Measurements from ENCODE around the gene ANKS1B. TPM values are rescaled to one million over a fixed set of nuclear protein-coding genes. Genes with fewer than 3 reads are reported as not detected.

Gene ANKS1B
- total RNA-seq, 1 experiment from 2014 or later, result 0.54 TPM

DNA sequence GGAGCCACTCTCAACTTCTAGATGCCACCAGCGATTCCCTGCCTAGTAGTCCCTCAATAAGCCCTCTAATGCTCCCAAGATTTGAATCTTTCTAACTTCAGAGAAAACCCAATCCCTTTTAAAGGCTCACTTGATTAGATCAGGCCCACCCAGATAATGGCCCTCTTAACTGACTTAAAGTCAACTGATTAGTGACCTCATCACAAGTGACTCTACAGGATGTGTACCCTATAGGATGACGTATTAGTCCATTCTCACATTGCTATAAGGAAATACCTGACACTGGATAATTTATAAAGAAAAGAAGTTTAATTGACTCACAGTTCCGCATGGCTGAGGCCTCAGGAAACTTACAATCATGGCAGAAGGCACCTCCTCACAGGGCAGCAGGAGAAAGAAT, 49.1 kb downstream of the ANKS1B start:
- intact Hi-C loops (cut with micrococcal nuclease), result no loop called here
- Histone ChIP-seq H2AFZ (ENCODE audit: low read depth, low read length, poor library complexity, severe bottlenecking) (no peak overlapping the region), H3K4me2 (ENCODE audit: low read length) (no peak overlapping the region), H3K9me3 (ENCODE audit: control insufficient read depth in 1 of 2, insufficient read depth in 1 of 2, low read depth in 1 of 2, low read length in 2 of 2) (no peaks in the 10 kb centered on the region), H3K36me3 (ENCODE audit: control insufficient read depth in 1 of 2, insufficient read depth in 2 of 2, low read length in 2 of 2) (no peaks in the 10 kb centered on the region), H3K9ac (ENCODE audit: low read length) (no peak overlapping the region), H3K9me2 (ENCODE audit: insufficient read depth) (no peaks in the 10 kb centered on the region), H3K27ac (ENCODE audit: low read depth, low read length) (no peak overlapping the region), H4K20me1 (ENCODE audit: insufficient read depth) (no peaks in the 10 kb centered on the region), H3K79me2 (ENCODE audit: insufficient read depth, low read length) (no peaks in the 10 kb centered on the region), H3K4me3 (replicated peaks in 1 of 2; ENCODE audit: low read depth in 1 of 2, low read length in 2 of 2) (no peak overlapping the region), H3K4me1 (ENCODE audit: control insufficient read depth in 1 of 2, insufficient read depth in 2 of 2, low read length in 2 of 2) (no peaks in the 10 kb centered on the region), H3K27me3 (ENCODE audit: insufficient read depth, low read length) (no peaks in the 10 kb centered on the region)
- no peak for DNase-seq (ENCODE audit: low read depth, low spot score)
- ChIA-PET CTCF (no interaction called here), RAD21 (ENCODE audit: low non-redundant PET in 1 of 2, low total read pairs in 2 of 2, uncharacterized antibody in 2 of 2, unreplicated experiment in 2 of 2) (no interaction called here), POLR2A (no interaction called here)
- TF ChIP-seq POLR2A (IDR thresholded peaks at IDR 0.05; ENCODE audit: borderline replicate concordance, extremely low read depth, insufficient read depth, insufficient read length) (no peak), EZH2phosphoT487 (IDR thresholded peaks at IDR 0.05; ENCODE audit: borderline replicate concordance) (no peak), FOSL1 (IDR thresholded peaks at IDR 0.05; ENCODE audit: low read depth) (no peak), SP1 (IDR thresholded peaks at IDR 0.05; ENCODE audit: low read depth) (no peak), SRF (IDR thresholded peaks at IDR 0.05; ENCODE audit: low read depth) (no peak), ZFX (IDR thresholded peaks at IDR 0.05) (no peak), JUND (IDR thresholded peaks at IDR 0.05) (no peak), CEBPB (IDR thresholded peaks at IDR 0.05; ENCODE audit: low read depth) (no peak), EGR1 (IDR thresholded peaks at IDR 0.05; ENCODE audit: low read depth) (no peak), EZH2 (IDR thresholded peaks at IDR 0.05) (no peak), CBX3 (IDR thresholded peaks at IDR 0.05; ENCODE audit: low read depth) (no peak), RAD21 (IDR thresholded peaks at IDR 0.05; ENCODE audit: low read depth) (no peak), SIN3A (IDR thresholded peaks at IDR 0.05; ENCODE audit: low read depth) (no peak), ELF1 (IDR thresholded peaks at IDR 0.05; ENCODE audit: borderline replicate concordance, low read depth) (no peak)
- TF ChIP-seq, protein P1, sequence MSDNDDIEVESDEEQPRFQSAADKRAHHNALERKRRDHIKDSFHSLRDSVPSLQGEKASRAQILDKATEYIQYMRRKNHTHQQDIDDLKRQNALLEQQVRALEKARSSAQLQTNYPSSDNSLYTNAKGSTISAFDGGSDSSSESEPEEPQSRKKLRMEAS (IDR thresholded peaks at IDR 0.05), result no peak
- TF ChIP-seq, protein P2, sequence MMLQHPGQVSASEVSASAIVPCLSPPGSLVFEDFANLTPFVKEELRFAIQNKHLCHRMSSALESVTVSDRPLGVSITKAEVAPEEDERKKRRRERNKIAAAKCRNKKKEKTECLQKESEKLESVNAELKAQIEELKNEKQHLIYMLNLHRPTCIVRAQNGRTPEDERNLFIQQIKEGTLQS (IDR thresholded peaks at IDR 0.05), result no peak
- TF ChIP-seq, protein P3, sequence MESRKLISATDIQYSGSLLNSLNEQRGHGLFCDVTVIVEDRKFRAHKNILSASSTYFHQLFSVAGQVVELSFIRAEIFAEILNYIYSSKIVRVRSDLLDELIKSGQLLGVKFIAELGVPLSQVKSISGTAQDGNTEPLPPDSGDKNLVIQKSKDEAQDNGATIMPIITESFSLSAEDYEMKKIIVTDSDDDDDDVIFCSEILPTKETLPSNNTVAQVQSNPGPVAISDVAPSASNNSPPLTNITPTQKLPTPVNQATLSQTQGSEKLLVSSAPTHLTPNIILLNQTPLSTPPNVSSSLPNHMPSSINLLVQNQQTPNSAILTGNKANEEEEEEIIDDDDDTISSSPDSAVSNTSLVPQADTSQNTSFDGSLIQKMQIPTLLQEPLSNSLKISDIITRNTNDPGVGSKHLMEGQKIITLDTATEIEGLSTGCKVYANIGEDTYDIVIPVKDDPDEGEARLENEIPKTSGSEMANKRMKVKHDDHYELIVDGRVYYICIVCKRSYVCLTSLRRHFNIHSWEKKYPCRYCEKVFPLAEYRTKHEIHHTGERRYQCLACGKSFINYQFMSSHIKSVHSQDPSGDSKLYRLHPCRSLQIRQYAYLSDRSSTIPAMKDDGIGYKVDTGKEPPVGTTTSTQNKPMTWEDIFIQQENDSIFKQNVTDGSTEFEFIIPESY (IDR thresholded peaks at IDR 0.05; ENCODE audit: extremely low read depth, insufficient replicate concordance, low read length), result no peak
- TF ChIP-seq, protein P4, sequence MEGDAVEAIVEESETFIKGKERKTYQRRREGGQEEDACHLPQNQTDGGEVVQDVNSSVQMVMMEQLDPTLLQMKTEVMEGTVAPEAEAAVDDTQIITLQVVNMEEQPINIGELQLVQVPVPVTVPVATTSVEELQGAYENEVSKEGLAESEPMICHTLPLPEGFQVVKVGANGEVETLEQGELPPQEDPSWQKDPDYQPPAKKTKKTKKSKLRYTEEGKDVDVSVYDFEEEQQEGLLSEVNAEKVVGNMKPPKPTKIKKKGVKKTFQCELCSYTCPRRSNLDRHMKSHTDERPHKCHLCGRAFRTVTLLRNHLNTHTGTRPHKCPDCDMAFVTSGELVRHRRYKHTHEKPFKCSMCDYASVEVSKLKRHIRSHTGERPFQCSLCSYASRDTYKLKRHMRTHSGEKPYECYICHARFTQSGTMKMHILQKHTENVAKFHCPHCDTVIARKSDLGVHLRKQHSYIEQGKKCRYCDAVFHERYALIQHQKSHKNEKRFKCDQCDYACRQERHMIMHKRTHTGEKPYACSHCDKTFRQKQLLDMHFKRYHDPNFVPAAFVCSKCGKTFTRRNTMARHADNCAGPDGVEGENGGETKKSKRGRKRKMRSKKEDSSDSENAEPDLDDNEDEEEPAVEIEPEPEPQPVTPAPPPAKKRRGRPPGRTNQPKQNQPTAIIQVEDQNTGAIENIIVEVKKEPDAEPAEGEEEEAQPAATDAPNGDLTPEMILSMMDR (IDR thresholded peaks at IDR 0.05 in 2 of 3, conservative IDR thresholded peaks at IDR 0.05 in 1 of 3; ENCODE audit: borderline replicate concordance in 1 of 3, insufficient read depth in 1 of 3, low read depth in 2 of 3, low read length in 2 of 3), result no peak
- no peak for ATAC-seq
- BruUV-seq (replicated peaks), result no TSS peak

Data from HCT116 (cell line).